ENCODE data around the gene PTTG1IP. TPM values are rescaled to one million over a fixed set of nuclear protein-coding genes. Genes with fewer than 3 reads are reported as not detected.

The PTTG1IP gene
- total RNA-seq, 2 experiments from 2014 or later: 38.9 to 58.1 TPM

GRCh38 chr21:44874240-44874496 lies 678 bp upstream of the PTTG1IP start:
- Histone ChIP-seq H3K36me3 (ENCODE audit: insufficient read depth, low read length) (no peaks in the 10 kb centered on the region), H2AFZ (ENCODE audit: low read length) (peak overlapping the region; percentile 86; the same call in 1 of the 2 replicates), H3K9me2 (ENCODE audit: insufficient read depth, low read length) (no peaks in the 10 kb centered on the region), H3K4me3 (ENCODE audit: low read depth, low read length, poor library complexity, severe bottlenecking) (peak overlapping the region; percentile 81), H3K4me1 (ENCODE audit: insufficient read depth, low read length, poor library complexity, severe bottlenecking) (peaks cover 30% of the 10 kb centered on the region), H3K79me2 (ENCODE audit: insufficient read depth, low read depth, low read length) (peaks cover 14% of the 10 kb centered on the region; the same call in 1 of the 2 replicates), H3K27ac (ENCODE audit: low read depth, low read length, poor library complexity, severe bottlenecking) (peak overlapping the region; percentile 20), H4K20me1 (ENCODE audit: insufficient read depth, low read length) (peaks cover 12% of the 10 kb centered on the region; the same call in 1 of the 2 replicates), H3K9me3 (ENCODE audit: low read length) (no peaks in the 10 kb centered on the region), H3K4me2 (ENCODE audit: low read length) (peak overlapping the region; percentile 88)
- no peak for DNase-seq (ENCODE audit: low spot score)
- ChIA-PET CTCF (ENCODE audit: unreplicated experiment) (interaction anchor here (0.6 to 1.0 kb wide), 3 partner anchors 40 to 236 kb away, joined by 3 read pairs; no protein-coding TSS in a partner anchor), POLR2A (no interaction called here)
- intact Hi-C loops (cut with micrococcal nuclease; ENCODE audit: unreplicated experiment): loop anchor here (2.0 kb wide), 1 partner anchor 65 kb away; no protein-coding TSS in a partner anchor
- TF ChIP-seq EZH2phosphoT487 (IDR thresholded peaks at IDR 0.05; ENCODE audit: borderline replicate concordance, low read depth, low read length): no peak
- TF ChIP-seq CTCF (conservative IDR thresholded peaks at IDR 0.05; ENCODE audit: low read length): no peak
- TSS peak; percentile 91 for BruUV-seq (replicated peaks)

GRCh38 chr21:44872649-44873355 lies 688 bp downstream of the PTTG1IP start:
- CTCF ChIA-PET (ENCODE audit: unreplicated experiment): interaction anchor here (1.0 kb wide), 1 partner anchor 57 kb away, joined by 3 read pairs; no protein-coding TSS in a partner anchor
- DNase-seq (ENCODE audit: low spot score): peak; percentile 40
- no peak for TF ChIP-seq EZH2phosphoT487 (IDR thresholded peaks at IDR 0.05; ENCODE audit: borderline replicate concordance, low read depth, low read length)
- TF ChIP-seq CTCF (conservative IDR thresholded peaks at IDR 0.05; ENCODE audit: low read length): no peak

GRCh38 chr21:44872323-44872648 lies 1.2 kb downstream of the PTTG1IP start:
- no peak overlapping the region for H2AFZ ChIP-seq (ENCODE audit: low read length)
- H3K4me1 ChIP-seq (ENCODE audit: insufficient read depth, low read length, poor library complexity, severe bottlenecking): peaks cover 30% of the 10 kb centered on the region
- peak; percentile 19 for DNase-seq (ENCODE audit: low spot score)
- no peaks in the 10 kb centered on the region for H3K36me3 ChIP-seq (ENCODE audit: insufficient read depth, low read length)
- H3K4me2 ChIP-seq (ENCODE audit: low read length): peak overlapping the region; percentile 89
- POLR2A ChIA-PET: interaction anchor here (1.0 kb wide), 1 partner anchor 73 kb away, joined by 3 read pairs; no protein-coding TSS in a partner anchor
- TF ChIP-seq CTCF (conservative IDR thresholded peaks at IDR 0.05; ENCODE audit: low read length) (0 out of 2 replicates have a peak, but pooled peaks have one; percentile 15), EZH2phosphoT487 (IDR thresholded peaks at IDR 0.05; ENCODE audit: borderline replicate concordance, low read depth, low read length) (no peak)
- peaks cover 12% of the 10 kb centered on the region; the same call in 1 of the 2 replicates for H4K20me1 ChIP-seq (ENCODE audit: insufficient read depth, low read length)
- H3K27ac ChIP-seq (ENCODE audit: low read depth, low read length, poor library complexity, severe bottlenecking): no peak overlapping the region
- H3K9me2 ChIP-seq (ENCODE audit: insufficient read depth, low read length): no peaks in the 10 kb centered on the region
- BruUV-seq (replicated peaks): no TSS peak
- intact Hi-C loops (cut with micrococcal nuclease; ENCODE audit: unreplicated experiment): loop anchor here (2.0 kb wide), 1 partner anchor 71 kb away; the partner anchor contains the start of gene UBE2G2
- CTCF ChIA-PET (ENCODE audit: unreplicated experiment): no interaction called here
- no peaks in the 10 kb centered on the region for H3K9me3 ChIP-seq (ENCODE audit: low read length)
- peaks cover 28% of the 10 kb centered on the region; the same call in 1 of the 2 replicates for H3K79me2 ChIP-seq (ENCODE audit: insufficient read depth, low read depth, low read length)
- H3K4me3 ChIP-seq (ENCODE audit: low read depth, low read length, poor library complexity, severe bottlenecking): peak overlapping the region; percentile 81

More at GRCh38 chr21:44872649-44873355, 688 bp downstream of the PTTG1IP start:
- no peak overlapping the region for H2AFZ ChIP-seq (ENCODE audit: low read length)
- no peaks in the 10 kb centered on the region for H3K9me3 ChIP-seq (ENCODE audit: low read length)
- H3K4me3 ChIP-seq (ENCODE audit: low read depth, low read length, poor library complexity, severe bottlenecking): peak overlapping the region; percentile 81
- POLR2A ChIA-PET: interaction anchor here (0.8 to 1.0 kb wide), 4 partner anchors 56 to 79 kb away, joined by 3 read pairs; partner anchors contain the start of gene SLX9
- H3K27ac ChIP-seq (ENCODE audit: low read depth, low read length, poor library complexity, severe bottlenecking): no peak overlapping the region
- peaks cover 30% of the 10 kb centered on the region for H3K4me1 ChIP-seq (ENCODE audit: insufficient read depth, low read length, poor library complexity, severe bottlenecking)
- H3K9me2 ChIP-seq (ENCODE audit: insufficient read depth, low read length): no peaks in the 10 kb centered on the region
- BruUV-seq (replicated peaks): no TSS peak
- peaks cover 26% of the 10 kb centered on the region; the same call in 1 of the 2 replicates for H3K79me2 ChIP-seq (ENCODE audit: insufficient read depth, low read depth, low read length)
- peak overlapping the region; percentile 89 for H3K4me2 ChIP-seq (ENCODE audit: low read length)
- H4K20me1 ChIP-seq (ENCODE audit: insufficient read depth, low read length): peaks cover 12% of the 10 kb centered on the region; the same call in 1 of the 2 replicates
- H3K36me3 ChIP-seq (ENCODE audit: insufficient read depth, low read length): no peaks in the 10 kb centered on the region
- intact Hi-C loops (cut with micrococcal nuclease; ENCODE audit: unreplicated experiment): loop anchor here (2.0 kb wide), 1 partner anchor 72 kb away; the partner anchor contains the start of gene UBE2G2

Data from OCI-LY7 (cell line).